GM21786 (cell line): ENCODE measurements around the gene RCAN1.

Experiments used
- ATAC-seq: cut with Tn5 transposase; IDR thresholded peaks from one replicate; pipeline ENCODE4 v1.9.1; 2021; ENCODE audit not compliant: unreplicated experiment

RCAN1 gene

GRCh38 chr21:34614628-34615486, at the start of gene RCAN1:
Gene RCAN1 (minus strand): TSS chr21:34615113. CDS start chr21:34615011, 102 bp downstream.
- peak; percentile 96 for ATAC-seq

GRCh38 chr21:34661848-34662247, 46.9 kb upstream of the RCAN1 start:
- ATAC-seq: no peak

- no peak for ATAC-seq
These were observed 38.6 kb upstream of the RCAN1 start for GRCh38 chr21:34653522-34653921.

GRCh38 chr21:34651642-34652041, 36.7 kb upstream of the RCAN1 start:
- ATAC-seq: no peak

DNA sequence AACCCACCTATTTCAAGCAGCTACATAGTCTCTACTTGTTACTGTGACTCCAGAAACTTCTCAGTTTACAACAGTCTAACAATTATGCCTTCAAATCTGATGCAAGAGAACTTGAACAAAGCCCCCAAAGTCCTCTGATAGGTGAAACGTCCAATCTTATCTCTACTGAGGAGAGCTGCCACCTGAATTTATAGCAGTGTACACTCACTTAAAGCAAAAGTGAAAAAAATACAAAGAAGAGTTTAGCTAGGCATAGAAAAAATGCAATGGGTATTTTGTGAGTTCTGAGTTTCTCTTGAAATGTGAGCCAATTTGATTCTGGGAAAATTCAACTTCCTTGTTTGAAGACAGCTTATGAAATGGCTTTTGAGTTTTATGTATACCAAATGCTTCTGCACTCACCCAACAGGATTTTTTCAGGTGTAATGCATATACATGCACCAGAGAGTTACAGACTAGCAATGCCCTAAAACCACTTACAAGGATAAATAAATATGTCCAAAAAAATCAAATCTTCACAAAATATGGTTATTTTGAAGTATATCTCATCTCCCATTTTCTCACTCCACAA, 36.0 kb upstream of the RCAN1 start:
- ATAC-seq: no peak

GRCh38 chr21:34649400-34649799, 34.5 kb upstream of the RCAN1 start:
- no peak for ATAC-seq

- ATAC-seq: no peak
These were observed 33.9 kb upstream of the RCAN1 start for GRCh38 chr21:34648739-34649297.

DNA sequence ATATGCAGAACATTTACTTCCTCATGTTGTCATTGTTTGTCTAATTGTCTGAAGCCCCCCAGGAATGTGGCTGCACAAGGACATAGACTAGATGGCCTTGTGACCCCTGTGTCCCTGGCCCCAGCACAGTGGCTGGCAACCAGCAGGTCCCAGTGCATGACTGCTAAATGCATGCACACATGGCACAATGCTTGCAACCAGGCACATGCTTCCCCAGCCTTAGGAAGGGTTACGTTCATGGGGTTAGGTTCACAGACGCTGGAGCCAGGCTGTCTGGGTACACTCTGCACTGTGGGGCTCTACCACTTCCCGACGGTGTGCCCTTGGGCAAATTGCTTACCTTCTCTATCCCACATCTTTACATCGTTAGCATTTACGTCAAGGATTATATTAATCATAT, 32.6 kb upstream of the RCAN1 start:
- ATAC-seq: no peak

GRCh38 chr21:34644825-34645224, 29.9 kb upstream of the RCAN1 start:
- no peak for ATAC-seq

DNA sequence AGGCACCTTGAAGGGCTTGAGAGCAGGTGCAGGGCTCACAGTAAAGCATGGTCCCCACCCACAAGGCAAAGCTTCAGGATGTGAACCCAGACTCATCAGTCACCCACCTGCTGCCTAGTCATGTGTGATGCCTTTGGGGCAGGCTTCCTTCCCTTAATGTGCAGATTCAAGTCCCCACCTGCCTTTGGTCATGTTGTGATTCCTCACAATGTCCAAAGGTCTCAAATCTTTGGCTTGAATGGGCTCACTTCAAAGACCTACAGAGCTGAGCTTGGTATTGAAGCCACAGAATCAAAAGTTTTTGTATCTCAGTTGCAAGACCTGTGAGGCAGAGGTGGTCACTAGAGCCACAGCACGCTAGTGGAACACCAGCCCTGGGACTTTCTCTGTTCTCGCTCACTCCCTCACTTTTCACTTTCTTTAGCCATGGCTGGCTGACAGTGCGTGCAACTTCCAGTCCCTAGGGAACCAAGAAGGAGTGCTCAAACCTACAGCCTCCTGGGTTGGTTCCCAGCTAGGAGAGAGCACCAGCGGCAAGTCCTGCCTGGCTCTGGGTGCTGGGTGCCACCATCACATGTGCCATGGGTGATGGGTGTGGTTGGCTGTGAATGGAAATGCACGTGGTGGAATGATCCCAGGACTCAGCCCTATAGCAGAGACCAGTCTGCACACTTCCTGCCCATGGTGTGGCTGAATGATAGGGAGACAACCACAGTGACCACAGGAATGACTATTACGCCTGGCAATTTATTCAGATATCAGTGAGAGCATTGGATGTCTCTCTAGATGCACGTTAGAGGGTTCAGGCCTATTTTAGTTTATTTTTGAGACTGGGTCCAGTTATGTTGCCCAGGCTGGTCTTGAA, 27.5 kb upstream of the RCAN1 start:
- peak; percentile 46 for ATAC-seq

DNA sequence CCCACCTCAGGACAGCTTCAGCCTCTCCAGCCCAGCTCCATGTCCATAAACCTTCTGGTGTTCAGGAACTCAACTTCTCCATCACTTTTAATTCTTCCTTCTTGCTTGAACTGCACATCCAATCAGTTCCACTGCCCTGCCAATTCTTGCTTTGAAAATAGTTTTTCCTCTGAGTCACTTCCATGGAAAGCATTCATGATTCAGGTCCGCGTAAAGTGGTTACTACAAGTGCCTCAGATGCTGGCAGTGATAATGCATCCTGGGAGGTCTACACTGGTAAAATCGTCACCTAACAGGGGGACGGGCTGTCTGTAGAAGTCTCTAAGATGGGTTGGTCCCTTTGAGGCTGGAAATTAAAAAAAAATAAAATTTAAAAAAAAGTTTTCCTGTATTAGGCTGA, 25.9 kb upstream of the RCAN1 start:
- no peak for ATAC-seq

DNA sequence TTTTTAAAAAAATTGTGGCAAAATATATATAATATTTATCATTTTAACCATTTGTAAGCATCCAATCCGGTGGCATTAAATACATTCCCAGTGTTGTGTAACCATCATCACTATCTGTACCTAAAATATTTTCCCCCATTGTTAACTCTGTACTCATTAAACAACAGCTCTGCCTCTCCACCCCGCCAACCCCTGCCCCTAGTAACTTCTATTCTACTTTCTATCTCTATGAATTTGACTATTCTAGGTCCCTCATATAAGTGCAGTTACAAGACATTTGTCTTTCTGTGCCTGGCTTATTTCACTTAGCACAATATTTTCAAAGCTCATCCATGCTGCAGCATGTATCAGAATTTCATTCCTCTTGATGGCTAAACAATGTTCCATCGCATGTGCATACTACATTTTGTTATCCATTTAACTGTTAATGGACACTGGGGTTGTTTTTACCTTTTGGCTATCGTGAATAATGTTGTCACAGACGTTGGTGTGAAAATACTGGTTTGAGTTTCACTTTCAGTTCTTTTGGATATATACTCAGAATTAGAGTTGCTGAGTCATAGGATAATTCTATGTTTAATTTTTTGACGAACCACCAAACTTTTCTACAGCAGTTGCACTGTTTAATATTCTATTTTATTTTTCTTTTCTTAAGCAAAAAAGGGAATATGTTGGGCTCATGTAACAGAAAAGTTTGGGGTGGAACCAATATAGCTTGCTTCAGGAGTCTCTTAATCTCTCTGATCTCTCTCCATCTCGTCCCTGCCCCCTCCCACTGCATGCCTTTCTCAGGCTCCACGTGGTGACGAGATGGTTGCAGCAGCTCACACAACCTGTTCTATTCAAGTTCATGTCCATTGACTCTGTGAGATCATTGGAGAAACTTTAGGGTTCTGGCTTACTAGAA, 25.2 kb upstream of the RCAN1 start:
- ATAC-seq: peak; percentile 38

DNA sequence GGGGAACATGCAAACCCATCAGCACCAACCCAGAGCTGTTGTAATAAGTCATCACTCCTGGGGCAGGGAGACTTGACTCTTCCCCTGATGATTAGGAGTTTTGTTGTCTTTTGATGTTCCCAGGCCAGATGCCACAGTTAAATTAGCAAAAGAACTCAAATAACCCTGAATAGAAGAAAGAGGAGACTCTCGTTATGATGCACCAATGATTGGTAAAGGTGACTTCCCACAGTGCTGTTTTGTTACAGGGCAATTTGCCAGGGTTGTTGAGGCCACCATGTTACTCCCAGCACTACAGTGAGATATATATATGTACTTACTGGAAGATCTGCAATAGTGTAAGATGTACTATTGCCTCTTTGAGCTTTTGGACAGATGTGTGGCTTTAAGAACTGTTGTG, 24.3 kb upstream of the RCAN1 start:
- no peak for ATAC-seq

GRCh38 chr21:34636961-34637360, 22.0 kb upstream of the RCAN1 start:
- ATAC-seq: no peak

- ATAC-seq: no peak
These were observed 20.4 kb upstream of the RCAN1 start for GRCh38 chr21:34635307-34635706.

GRCh38 chr21:34632498-34632897, 17.6 kb upstream of the RCAN1 start:
- no peak for ATAC-seq

DNA sequence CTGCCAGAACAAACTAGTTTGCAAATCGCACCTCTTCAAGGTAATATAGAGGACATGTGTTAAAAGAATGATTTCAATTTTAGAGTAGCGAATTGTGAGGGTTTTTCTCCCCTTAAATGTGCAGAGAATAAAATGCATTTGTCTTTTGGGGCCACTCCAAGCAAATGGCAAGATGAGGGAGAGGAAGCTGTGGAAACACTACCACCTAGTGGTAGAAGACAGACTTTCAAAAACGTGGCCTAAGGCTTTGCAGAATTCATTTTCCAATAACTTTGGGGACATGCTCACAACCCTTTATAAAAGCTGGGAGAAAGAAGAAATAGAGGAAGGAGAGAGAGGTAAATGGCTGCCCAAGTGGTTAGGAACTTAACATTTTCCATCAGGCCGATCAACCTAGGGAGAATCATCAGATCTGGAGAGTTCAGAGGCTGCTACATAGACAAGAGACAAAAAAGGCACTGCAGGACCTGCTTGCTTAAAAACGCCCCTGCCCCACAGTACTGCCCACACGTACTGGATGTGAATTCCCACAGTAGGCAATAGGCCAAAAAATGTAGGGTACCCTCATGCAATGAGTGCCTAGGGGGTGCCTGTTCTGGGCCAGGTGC, 15.7 kb upstream of the RCAN1 start:
- ATAC-seq: no peak

- ATAC-seq: no peak
These were observed 11.2 kb upstream of the RCAN1 start for GRCh38 chr21:34626131-34626530.

DNA sequence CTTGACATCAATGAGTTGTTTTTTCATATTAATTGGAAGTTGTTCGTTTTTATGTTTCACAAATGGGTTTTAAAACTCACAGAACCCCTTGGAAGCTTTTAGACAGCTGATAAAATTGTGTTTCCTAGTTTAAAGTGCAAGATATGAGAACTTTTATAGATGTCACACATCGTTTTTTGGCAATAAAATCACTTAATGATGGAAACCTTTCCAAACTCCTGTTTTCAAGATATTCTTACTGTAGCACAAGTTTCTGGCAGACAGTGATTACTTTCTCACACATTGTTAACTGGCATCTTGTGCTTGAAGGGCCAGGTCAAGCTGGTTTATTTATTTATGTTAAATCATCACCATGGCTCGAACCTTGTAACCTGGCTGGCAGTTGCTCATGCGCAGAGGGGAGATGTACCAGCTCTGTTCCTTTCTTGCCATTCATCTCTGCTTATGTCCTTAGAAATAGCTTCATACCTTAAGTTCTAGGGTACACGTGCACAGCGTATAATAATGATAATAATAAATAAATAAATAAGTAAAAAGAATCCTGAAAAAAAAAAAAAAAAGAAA, 10.2 kb upstream of the RCAN1 start:
- no peak for ATAC-seq

GRCh38 chr21:34623516-34623915, 8.6 kb upstream of the RCAN1 start:
- ATAC-seq: no peak
